WI38 (cell line): Measurements from ENCODE around the gene HS3ST3B1.
A peak's percentile ranks its signal among the peaks of the same experiment; 100 is the strongest.

Source experiments
- H3K4me3 ChIP-seq: 2 replicates; pipeline ENCODE4 v1.5.1; 2011; ENCODE audit warnings: low read depth, mild to moderate bottlenecking, control low read depth, low read length
- TF ChIP-seq, protein P1 (sequence below): IDR thresholded peaks from 2 replicates; pipeline ENCODE4 v1.5.1; 2012; ENCODE audit warnings: low read depth, mild to moderate bottlenecking, control low read depth, low read length

HS3ST3B1 gene

GRCh38 chr17:14308965-14309879 lies 8.3 kb downstream of the HS3ST3B1 start:
- TF ChIP-seq, protein P1, sequence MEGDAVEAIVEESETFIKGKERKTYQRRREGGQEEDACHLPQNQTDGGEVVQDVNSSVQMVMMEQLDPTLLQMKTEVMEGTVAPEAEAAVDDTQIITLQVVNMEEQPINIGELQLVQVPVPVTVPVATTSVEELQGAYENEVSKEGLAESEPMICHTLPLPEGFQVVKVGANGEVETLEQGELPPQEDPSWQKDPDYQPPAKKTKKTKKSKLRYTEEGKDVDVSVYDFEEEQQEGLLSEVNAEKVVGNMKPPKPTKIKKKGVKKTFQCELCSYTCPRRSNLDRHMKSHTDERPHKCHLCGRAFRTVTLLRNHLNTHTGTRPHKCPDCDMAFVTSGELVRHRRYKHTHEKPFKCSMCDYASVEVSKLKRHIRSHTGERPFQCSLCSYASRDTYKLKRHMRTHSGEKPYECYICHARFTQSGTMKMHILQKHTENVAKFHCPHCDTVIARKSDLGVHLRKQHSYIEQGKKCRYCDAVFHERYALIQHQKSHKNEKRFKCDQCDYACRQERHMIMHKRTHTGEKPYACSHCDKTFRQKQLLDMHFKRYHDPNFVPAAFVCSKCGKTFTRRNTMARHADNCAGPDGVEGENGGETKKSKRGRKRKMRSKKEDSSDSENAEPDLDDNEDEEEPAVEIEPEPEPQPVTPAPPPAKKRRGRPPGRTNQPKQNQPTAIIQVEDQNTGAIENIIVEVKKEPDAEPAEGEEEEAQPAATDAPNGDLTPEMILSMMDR = no peak
- H3K4me3 ChIP-seq = peak overlapping the region; percentile 54

DNA sequence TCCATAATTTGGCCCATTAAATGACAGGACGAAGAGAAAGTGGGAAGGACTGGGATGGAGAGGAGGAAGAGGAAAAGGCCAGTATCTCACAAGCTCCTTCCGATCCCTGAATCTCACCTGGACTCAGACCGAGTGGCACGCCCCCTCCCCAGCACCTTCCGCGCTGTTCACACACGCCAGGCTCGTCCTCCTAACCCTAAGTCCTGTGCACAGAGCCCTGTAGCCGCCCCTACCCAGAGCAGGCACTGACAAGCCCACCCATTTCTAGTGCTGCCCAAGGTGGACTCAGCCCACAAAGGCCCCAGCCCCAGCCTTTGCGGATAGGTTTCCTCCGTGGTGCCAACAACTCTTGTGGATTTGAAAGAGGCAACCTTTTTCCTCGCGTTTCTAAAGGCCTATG lies 9.2 kb downstream of the HS3ST3B1 start:
- TF ChIP-seq, protein P1 = no peak
- peak overlapping the region; percentile 54 for H3K4me3 ChIP-seq

DNA sequence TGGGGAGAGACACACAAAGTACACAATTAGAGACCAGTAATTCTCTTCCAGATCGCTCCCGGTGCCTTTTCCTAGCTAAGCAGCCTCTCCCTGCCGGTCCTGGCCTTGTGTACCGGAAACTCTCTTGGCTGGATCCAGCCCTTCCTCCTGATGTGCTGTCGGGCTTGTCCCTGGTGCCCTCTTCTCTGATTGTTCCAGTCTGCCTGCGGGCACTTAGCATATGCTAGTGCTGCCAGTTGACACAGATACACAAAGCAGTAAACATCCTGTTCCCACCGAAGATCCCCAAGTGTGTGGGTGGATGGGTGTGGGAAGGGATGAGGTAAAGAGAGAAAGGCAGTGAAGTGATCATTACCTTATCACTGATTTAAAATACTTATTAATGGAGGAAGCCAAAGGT lies 9.7 kb downstream of the HS3ST3B1 start:
- TF ChIP-seq, protein P1 = no peak
- no peak overlapping the region for H3K4me3 ChIP-seq

- no peak overlapping the region for H3K4me3 ChIP-seq
Observed at GRCh38 chr17:14311186-14311705, 10.4 kb downstream of the HS3ST3B1 start.

GRCh38 chr17:14311981-14312380 lies 11.1 kb downstream of the HS3ST3B1 start:
- TF ChIP-seq, protein P1 = no peak
- H3K4me3 ChIP-seq = no peak overlapping the region

More at GRCh38 chr17:14311186-14311705, 10.4 kb downstream of the HS3ST3B1 start:
- TF ChIP-seq, protein P1 = no peak

- TF ChIP-seq, protein P1 = no peak
- no peak overlapping the region for H3K4me3 ChIP-seq
Observed at GRCh38 chr17:14312522-14312921, 11.6 kb downstream of the HS3ST3B1 start.
